GM18951 (cell line): ENCODE data around the gene CAMTA1.

Experiments
- POLR2A ChIP-seq: IDR thresholded peaks from 4 replicates; pipeline ENCODE4 v1.6.1; 2011; ENCODE audit warnings: mild to moderate bottlenecking; ENCODE audit not compliant: insufficient read length, insufficient read depth; ENCODE audit errors: extremely low read depth
- in situ Hi-C: fragments of 300-500 bp; cut with MboI; formaldehyde crosslinking; loops from one replicate; pipeline ENCODE4 v1.12.0; 2022; ENCODE audit warnings: low sequenced_read_pairs, mixed read lengths, inconsistent platforms; ENCODE audit not compliant: unreplicated experiment

The CAMTA1 gene

DNA sequence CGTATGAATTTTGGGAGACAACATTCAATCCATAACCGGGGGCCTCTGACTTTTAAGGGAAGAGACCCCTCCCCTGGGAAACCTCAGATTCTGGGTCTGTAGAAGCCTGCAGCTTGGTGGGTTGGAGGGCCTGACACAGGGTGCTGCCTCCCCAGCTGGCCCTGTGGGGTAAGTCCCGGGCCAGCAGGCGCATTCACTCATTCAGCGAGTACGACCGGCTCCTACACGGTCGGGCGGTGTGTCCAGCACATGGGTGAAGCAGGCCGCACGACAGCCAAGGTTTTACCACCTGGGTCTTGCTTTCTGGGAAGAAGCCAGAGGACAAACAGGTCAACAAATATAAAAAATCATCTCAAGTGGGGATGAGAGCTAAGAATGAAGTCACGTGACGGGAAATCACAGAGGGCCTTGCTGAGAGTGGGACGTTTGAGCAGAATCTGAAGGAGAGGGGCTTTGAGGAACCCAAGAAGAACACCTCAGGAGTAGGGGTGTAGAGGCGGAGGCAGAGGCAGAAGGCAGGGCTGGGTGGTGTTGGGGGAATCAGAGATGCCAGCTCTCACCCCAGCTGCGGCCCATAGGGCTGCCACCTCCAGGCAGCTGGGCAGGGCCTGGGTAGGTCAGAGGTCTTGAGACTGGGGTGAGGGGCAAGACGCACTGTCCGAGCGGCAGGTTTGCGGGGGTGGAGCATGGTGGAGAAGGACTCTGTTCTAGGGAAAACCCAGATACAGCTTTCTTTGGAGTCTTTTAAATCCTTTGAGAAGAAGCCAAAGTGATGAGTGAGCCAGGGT lies 652.5 kb downstream of the CAMTA1 start:
- TF ChIP-seq POLR2A, result no peak
- in situ Hi-C loops, result no loop called here

DNA sequence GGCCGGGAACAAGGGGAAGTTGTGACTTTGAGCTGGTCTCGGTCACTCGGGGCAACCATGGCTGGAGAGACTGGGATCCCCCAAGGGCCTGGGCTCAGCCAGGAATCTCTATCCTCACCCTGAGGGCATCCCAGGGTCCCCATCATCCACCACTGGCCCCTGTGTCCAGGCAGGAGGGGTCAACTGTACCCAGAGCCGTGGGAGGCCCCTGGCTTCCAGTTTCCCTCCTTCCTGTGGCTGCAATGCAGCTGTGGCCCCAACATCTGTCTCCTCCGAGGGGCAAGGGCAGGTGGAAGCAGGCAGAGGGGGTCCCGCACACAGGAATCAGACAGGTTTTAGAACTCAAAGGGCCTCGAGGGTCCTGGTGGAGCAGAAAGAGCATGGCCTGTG lies 653.1 kb downstream of the CAMTA1 start:
- TF ChIP-seq POLR2A, result no peak
- in situ Hi-C loops, result no loop called here

DNA sequence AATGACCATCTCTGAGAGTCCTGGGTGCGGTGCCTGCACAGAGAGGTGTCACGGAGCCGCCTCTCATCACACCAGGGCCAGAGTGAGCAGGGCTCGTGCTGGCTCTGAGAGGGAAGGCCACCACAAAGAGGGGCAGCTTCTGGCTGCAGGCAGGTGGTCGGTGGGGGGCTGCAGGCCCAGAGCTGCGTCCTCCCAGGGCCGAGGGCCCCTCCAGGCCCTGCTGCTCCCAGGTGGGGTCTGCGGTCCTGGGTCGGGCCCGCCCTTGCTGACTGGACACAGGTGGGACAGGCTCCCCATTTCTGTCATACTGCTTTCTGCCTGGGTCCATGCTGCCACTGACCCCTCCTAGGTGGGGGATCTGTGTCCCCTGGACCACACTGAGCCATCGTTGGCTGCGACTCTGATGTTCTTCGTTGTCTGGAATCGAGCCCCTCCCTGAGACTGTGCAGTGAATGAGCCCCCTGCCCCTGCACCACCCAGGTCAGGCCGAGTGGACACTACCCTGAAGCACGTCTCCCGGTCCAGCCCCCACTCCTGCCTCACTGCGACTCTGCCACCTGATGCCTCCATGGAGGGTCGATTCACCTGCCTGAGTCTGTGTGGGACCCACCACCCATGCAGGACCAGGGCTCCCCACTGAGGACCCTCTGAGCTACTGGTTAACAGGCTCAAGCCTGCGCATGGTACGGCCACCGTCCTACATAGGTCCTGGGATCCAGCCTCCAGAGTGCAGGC lies 653.8 kb downstream of the CAMTA1 start:
- in situ Hi-C loops, result no loop called here
- TF ChIP-seq POLR2A, result no peak

DNA sequence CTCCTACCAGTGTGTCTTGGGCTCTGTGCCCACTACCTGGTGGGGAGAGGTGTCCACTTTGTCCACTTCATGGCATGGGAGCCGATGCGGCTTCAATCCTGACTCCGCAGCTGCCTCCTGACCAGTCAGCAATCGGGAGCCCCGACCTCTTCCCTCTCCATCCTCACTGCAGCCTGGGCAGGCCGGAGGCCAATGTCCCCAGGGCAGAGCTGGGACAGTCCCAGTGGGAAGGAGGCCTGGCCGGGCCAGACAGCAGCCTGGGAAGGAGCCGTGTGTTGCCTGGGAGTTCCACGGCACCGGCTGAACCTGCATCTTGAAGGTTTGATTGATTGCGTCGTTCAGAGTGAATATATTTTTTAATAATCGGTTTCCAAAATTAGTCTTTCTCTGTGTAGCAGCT lies 654.9 kb downstream of the CAMTA1 start:
- in situ Hi-C loops, result no loop called here
- no peak for TF ChIP-seq POLR2A

GRCh38 chr1:7441143-7441841 lies 656.0 kb downstream of the CAMTA1 start:
- no peak for TF ChIP-seq POLR2A
- in situ Hi-C loops, result no loop called here

- TF ChIP-seq POLR2A, result no peak
- in situ Hi-C loops, result no loop called here
These were observed 656.8 kb downstream of the CAMTA1 start for GRCh38 chr1:7442036-7442435.

DNA sequence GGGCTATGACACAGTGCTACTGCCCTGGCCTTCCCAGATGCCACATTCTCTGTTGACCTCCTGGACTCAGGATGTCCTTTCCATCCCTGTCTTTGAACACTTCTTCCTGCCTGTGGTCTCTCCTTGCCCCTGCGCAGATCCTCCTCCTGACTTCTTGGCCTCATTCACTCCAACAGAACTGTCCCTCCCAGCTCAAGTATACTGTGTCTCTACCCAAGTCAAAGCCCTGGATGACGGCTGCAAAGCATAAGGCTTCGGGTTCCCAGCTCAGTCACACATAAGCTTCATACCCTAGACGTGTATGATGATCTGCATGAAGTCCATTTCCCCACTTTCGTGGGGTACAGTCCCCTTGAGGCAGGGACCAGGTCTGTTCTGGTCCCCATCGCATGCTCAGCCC lies 657.7 kb downstream of the CAMTA1 start:
- in situ Hi-C loops, result no loop called here
- TF ChIP-seq POLR2A, result no peak

- in situ Hi-C loops, result no loop called here
- TF ChIP-seq POLR2A, result no peak
These were observed 659.1 kb downstream of the CAMTA1 start for GRCh38 chr1:7444363-7444762.

DNA sequence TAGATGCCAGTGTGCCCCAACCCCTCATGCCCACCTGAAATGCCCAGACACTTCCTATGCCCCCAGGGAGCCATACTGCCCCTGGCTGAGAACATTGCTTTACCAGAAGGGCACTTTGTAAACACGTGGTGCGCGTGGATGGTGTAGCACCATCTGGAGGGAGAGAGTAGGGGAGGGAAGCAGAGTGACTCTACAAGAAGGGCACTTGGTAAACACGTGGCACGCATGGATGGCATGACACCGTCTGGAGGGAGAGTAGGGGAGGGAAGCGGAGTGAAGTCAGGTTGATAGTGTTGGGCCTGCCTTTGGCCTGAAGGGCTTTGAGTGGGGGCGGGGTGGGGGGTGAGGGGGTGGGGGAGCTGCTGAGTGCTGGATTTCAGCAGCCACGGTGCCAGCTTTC lies 661.8 kb downstream of the CAMTA1 start:
- TF ChIP-seq POLR2A, result no peak
- in situ Hi-C loops, result no loop called here

DNA sequence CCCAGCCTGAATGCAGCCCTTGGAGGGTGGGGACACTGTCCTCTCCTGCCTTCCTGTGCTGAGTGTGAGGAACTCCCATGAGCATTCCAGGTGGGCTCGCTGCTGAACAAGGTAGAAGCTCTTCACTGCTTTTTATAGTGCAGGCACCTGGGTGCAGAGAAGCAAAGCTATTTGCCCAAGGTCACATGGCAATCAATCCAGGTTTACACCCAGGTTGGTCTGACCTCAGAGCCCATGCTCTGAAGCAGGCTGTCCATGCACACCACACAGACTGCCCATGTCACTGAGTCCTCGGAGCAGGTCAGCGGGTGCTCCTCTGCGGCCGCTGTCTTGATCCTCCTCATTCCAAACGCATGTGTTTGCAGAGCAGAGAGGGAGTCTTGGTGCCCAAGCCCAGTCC lies 662.5 kb downstream of the CAMTA1 start:
- in situ Hi-C loops, result no loop called here
- no peak for TF ChIP-seq POLR2A

DNA sequence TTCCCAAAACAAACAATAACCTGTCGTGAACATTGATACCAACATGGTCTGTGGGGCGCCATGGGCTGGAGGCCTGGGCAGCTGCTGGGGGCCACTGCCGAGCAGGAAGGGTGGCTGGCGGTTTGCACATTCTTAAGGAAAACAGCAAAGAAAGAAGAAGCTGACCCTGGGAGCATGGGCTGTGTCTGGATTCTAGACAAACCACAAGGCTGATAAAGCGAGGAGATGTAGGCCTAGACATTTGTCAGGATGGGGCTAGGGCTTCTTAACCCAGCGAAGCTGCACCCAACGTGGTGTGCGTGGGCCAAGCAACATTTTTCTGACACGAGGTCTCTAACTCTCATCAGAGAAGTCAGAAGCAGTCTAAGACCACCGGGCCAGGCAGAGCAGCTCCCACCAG lies 663.7 kb downstream of the CAMTA1 start:
- no peak for TF ChIP-seq POLR2A
- in situ Hi-C loops, result no loop called here

- TF ChIP-seq POLR2A, result no peak
- in situ Hi-C loops, result no loop called here
These were observed 664.5 kb downstream of the CAMTA1 start for GRCh38 chr1:7449750-7450149.

DNA sequence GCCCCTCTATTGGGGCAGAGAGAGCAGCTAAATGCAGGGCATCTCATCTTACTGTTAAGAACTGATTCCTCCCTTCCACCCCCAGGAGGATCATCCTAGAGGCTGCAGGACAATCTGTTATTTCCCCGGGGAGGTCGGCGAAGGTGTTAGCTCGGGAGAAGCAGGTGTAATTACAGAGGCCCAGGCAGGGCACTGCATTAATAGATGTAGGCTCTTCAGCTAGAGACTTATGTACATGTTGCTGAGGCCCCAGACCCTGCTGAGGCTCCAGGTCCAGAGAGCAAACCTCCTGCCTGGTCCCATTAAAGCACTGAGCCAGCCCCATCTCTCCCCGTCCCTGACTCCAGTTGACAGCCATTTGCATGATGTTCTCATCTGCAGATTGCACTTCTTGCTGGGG lies 665.6 kb downstream of the CAMTA1 start:
- TF ChIP-seq POLR2A, result no peak
- in situ Hi-C loops, result no loop called here
